Activated effector memory CD4-positive, alpha-beta T cell treated with anti-CD3 and anti-CD28 coated beads, Interleukin-2, amount 50 U/mL, for 16 hours (primary cell): ENCODE results near the gene POGZ.

ENCODE experiments used
- DNase-seq: peaks from one replicate; pipeline ENCODE4 v3.0.0-alpha.2; 2020

POGZ gene

DNA sequence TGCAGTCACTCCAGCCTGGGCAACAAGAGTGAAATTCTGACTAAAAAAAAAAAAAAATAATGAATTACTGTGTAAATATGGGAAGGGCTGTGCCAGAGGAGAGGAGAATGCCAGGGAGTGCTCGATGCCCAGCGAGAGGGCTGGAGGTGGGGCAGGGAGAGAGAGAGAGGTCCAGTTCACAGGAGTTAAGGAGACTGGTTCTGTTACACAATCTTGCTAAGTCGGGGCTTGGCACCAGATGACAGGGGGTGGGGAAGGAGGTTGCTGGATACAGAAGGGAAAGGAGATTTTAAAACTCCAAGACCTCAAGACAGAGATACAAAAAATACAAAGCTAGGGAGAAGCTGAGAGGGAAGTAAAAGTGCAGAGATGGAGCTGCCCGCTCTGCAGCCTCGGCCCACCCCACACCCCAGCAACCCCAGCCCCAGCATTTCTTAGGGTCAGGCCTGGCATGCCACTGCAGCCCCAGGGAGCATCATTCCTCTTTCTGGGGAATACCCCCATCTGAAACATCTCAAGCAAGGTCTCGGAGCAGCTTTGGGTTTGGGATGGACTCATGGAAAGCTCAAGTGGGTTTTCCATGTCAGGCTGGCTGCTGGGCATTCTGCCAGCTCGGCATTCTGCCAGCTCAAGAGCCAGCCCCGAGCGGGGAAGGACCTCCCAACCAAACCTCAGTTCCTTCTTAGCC is 87.8 kb downstream of the POGZ start:
- no peak for DNase-seq

DNA sequence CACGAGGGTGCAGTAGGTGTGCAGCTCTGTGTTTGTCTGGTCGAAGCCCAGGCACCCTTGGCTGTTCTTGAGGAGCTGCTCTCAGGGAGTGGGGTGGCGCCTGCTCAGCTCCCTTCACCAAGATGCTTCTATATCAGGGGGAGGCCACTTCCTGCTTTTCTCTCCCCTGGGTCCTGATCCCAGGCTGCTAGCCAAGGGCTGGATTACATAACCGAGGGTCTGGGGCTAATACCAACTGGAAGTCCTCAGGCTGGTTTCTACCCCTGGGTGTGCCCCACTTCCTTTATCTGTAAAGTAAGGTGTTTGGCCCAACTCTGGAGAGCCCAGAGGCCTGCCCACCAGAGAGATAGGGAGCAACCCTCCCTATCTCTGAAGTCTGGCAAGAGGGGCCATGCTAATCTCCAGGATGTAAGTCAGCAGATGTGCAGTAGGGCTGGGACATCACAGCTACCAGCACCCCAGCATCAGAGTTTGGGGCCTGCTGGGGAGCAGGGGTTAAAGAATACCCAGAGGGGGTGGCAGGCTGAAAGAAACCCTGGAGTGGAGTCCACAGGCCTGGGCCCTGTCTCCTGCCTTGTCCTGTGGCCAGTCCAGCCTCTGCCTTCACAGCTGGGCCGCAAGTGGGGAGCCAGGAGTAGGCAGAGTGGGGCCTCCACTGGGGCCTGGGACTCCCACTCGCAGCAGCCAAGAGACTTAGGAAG is 88.9 kb downstream of the POGZ start:
- no peak for DNase-seq

DNA sequence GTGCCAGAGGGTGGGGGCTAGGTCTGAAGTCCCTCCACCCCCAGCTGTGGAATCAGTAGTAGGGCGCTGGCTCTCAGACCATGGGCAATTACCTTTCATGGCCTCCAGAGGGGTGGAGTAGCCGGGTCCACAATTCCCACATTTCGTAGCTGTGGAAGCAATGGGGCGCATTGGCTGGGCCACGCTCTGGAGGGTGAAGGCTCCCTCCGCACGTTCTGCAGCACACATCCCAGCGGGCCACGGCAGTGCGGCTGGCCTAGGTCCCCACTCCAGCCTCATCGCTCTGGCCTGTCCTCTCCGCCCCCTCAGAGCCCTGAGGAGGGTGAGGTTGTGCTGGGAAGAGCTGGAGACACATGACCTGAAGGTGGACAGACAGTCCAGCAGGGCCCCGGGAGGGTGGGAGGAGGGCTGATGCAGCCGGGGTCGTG is 89.7 kb downstream of the POGZ start:
- DNase-seq, result no peak

DNA sequence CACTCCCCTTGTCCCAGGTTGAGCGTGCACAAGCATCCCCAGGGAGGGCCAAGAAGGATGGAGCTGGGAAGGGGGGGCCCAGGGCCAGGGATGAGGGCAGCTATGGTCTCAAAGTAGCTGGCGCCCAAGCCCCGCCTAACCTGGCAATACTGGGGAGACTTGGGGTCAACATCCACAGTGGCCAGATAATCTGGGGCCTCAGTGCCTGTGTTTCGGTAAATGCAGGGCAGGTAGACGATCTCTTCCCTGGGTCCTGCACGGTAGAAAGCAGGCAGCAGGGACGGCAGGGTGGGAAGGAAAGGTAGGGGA is 90.0 kb downstream of the POGZ start:
- no peak for DNase-seq

DNA sequence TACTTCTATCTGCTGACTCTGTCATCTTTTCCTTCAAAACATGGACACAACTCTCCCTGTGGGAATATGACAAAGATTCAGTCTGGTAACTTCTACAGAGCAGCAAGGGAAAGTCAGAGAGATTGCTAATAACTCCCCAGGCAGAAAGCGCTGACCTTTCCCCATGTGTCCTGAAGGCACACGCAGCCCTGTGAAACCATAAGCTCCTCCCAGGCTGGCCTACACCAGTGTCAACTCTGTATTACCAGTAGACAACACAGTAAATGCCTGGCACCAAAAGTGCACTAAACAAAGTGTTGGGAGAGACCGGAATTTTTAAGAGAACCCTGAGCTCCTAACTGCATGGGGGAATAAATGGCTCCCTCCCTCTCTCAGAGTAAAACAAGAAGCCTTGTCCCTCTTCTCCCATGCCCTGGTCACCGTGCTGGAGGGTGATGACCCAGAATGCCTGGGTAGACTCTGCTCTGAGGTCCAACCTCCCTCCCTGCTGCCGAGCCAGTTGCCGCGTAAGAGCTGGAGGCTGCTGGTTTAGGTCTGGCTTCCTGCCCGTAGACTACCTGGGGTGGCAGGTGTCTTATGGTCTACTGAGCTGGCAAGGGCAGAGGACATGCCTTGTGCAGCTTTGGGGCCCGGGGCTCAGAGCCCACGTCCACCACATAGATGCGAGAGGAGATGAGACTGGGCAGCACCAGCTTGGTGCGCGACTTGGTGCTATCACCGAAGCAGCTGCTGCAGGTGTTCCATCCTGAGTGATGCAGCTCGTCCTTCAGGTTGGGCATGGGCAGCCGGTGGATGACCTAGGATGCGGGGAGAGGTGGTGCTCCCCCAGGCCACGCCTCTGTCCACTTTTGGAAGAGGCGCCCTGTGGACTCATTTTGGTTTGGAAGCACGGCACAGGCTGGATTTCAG is 90.6 kb downstream of the POGZ start:
- no peak for DNase-seq

DNA sequence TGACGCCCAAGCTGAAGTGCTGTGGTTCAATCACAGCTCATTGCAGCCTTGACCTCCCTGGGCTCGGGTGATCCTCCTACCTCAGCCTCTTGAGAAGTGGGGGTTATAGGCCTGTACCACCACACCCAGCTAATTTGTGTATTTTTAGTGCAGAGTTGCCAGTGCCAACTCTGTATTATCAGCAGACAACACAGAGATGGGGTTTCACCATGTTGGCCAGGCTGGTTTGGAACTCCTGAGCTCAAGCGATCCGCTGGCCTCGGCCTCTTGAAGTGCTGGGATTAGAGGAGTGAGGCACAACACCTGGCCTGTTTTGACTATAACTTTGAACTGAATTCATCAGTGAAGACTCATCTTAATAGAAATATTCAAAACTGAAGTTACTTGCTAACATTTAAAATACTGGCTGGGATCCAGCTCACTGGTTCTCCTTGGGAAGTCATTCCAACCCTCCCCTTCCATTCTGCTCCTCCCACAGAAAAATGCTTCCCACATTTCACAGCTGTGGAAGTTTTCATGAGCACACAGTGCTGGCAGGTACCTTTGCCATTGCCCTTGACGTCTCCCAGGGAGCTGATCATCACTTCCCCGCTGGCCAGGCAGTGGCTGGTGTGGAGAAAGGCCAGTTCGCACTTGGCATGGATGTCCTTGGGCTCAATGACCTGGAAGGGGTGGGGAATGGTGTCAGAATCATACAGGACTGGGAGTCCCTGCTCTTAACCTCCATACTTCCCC is 91.5 kb downstream of the POGZ start:
- peak; percentile 16 for DNase-seq

DNA sequence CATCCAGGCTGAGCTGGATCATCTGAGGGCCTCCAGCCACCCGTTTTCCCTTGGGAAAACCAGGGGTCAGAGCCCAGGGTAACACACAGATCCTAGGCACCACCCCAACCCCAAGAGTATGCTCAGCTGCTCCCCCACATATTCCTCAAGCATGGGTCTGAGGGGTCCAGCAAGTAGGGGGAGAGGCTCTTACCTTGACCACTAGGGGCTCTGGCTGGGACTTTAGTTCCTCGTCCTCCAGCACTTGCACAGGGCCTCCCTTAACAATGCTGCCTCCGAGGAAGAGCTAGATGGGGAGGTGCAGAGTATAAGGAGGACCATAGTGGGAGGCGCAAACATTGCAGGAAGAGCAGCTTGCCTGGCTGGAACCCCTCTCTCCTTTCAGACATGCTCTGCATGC is 94.3 kb downstream of the POGZ start:
- DNase-seq, result no peak

DNA sequence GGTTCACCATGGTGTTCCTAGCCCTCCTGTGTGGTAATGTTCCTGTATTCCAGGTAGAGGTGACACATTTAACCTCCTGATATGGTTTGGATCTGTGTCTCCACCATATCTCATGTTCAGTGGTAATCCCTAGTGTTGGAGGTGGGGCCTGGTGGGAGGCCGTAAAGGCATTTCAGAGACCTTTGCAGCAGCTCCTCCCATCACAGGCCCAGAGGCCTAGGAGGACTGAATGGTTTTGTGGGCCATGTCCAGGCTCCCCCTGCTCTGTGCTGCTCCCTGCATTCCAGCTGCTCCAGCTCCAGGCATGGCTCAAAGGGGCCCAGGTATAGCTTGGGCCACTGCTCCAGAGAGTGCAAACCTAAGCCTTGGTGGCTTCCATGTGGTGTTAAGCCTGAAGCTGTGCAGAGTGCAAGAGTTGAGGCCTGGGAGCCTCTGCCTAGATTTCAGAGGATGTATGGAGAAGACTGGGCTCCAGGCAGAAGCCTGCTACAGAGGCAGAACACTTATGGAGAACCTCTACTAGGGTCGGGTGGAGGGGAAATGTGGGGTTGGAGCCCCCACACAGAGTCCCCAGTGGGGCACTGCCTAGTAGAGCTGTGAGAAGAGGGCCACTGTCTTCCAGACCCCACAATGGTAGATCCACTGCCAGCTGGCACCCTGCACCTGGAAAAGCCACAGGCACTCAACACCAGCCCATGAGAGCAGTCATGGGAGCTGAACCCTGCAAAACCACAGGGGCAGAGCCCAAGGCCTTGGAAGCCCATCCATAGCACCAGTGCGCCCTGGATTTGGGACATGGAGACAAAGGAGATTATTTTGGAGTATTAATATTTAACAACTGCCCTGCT is 96.8 kb downstream of the POGZ start:
- peak; percentile 47 for DNase-seq

DNA sequence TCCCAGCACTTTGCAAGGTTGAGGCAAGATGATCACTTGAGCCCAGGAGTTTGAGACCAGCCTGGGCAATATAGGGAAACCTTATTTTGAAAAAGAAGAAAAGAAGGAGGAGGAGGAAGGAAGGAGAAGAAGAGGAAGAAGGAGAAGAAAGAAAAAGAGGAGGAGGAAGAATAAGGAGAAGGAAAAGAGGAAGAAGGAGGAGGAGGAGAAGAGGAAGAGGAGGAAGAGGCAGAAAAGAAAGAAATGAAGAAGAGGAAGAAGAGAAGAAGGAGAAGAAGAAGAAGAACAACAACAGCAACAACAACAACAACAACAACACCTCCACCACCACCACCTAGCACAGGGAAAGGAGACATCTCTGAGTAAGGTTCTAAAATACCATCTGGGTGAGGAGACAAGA is 97.4 kb downstream of the POGZ start:
- no peak for DNase-seq

DNA sequence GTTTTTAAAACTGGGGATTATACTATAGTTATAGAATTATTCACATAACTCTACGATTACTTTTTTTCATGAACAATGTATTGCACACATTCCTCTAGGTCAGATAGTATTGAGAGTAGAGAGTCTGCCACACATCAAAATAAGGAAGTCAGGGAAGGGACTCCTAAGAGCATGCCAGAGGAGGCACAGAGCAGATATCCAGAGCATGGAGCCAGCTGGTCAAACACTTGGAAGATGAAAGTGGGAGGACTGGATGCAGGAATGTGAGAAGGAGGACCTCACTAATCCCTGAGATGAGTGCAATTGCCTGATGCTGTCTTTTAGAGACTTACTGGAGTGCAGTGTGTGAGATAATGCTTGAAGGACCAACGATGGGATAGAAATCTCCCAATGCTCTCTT is 102.6 kb downstream of the POGZ start:
- DNase-seq, result peak; percentile 28
